ENCODE results near the gene PARVG. TPM values are rescaled to one million over a fixed set of nuclear protein-coding genes. Genes with fewer than 3 reads are reported as not detected.

PARVG gene
- total and polyA plus RNA-seq, 2 donors (not counting 3 experiments of a cell fraction or from before 2014, with no cell fraction given): 0.82 TPM; not detected in 1

DNA sequence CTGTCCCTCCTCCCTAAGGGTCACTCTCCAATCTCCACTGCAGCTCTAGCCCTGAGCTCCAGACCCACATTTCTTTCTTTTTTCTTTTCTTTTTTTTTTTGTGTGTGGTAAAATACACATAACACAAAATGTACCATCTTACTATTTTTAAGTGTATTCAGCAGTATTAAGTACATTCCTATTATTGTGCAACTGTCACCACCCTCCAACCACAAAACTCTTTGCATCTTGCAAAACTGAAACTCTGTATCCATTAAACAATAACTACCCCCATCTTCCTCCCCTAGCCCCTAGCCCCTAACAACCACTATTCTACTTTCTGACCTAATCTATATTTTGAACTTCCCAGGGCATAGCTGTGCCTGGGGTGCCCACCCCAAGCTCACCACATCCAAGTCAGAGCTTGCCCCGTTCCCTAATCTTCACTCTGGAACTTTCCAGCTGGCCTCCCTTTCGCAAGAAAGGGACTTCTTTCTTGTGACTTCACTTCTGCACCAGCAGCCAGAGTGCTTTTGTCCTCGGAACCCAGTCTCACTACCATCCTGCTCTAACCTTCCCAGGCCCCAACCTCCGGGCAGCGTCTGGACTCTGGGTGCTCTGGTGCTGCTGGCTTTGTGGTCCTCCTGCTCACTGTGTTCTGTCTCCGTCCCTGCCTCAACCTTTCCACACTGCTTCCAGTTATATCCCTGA is 30.7 kb downstream of the PARVG start:
- TF ChIP-seq, protein P1, sequence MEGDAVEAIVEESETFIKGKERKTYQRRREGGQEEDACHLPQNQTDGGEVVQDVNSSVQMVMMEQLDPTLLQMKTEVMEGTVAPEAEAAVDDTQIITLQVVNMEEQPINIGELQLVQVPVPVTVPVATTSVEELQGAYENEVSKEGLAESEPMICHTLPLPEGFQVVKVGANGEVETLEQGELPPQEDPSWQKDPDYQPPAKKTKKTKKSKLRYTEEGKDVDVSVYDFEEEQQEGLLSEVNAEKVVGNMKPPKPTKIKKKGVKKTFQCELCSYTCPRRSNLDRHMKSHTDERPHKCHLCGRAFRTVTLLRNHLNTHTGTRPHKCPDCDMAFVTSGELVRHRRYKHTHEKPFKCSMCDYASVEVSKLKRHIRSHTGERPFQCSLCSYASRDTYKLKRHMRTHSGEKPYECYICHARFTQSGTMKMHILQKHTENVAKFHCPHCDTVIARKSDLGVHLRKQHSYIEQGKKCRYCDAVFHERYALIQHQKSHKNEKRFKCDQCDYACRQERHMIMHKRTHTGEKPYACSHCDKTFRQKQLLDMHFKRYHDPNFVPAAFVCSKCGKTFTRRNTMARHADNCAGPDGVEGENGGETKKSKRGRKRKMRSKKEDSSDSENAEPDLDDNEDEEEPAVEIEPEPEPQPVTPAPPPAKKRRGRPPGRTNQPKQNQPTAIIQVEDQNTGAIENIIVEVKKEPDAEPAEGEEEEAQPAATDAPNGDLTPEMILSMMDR (IDR thresholded peaks at IDR 0.05; ENCODE audit: extremely low read depth in 1 of 2, insufficient read depth in 1 of 2, low read depth in 1 of 2, low read length in 2 of 2): no peak
- no peak for TF ChIP-seq POLR2A (IDR thresholded peaks at IDR 0.05; ENCODE audit: low read depth, low read length)
- TF ChIP-seq GATA2 (IDR thresholded peaks at IDR 0.05; ENCODE audit: insufficient read depth, insufficient read length, low read depth, low read length): no peak
- no peak for TF ChIP-seq EZH2 (IDR thresholded peaks at IDR 0.05; ENCODE audit: borderline replicate concordance, low read depth, low read length, severe bottlenecking)
- no peak for TF ChIP-seq FOS (IDR thresholded peaks at IDR 0.05; ENCODE audit: borderline replicate concordance, insufficient read depth, low read length)
- no peak for TF ChIP-seq JUN (IDR thresholded peaks at IDR 0.05; ENCODE audit: borderline replicate concordance, insufficient read depth, insufficient read length, low read depth)
- TF ChIP-seq MYC (IDR thresholded peaks at IDR 0.05; ENCODE audit: low read depth, low read length): no peak
- TF ChIP-seq, protein P2, sequence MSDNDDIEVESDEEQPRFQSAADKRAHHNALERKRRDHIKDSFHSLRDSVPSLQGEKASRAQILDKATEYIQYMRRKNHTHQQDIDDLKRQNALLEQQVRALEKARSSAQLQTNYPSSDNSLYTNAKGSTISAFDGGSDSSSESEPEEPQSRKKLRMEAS (IDR thresholded peaks at IDR 0.05; ENCODE audit: insufficient read depth, insufficient read length): no peak
- TF ChIP-seq POLR2AphosphoS5 (IDR thresholded peaks at IDR 0.05; ENCODE audit: insufficient read depth, low read depth, low read length): no peak
- dilution Hi-C loops (cut with MboI; ENCODE audit: extremely low pct_ligation_motif_present, low sequenced_read_pairs): no loop called here
- Histone ChIP-seq H4K20me1 (replicated peaks; ENCODE audit: control insufficient read depth, extremely low read depth, insufficient read depth, low read length) (no peaks in the 10 kb centered on the region), H3K27me3 (ENCODE audit: control insufficient read depth in 2 of 2, insufficient read depth in 2 of 2, low read length in 2 of 2) (no peaks in the 10 kb centered on the region), H3K4me3 (replicated peaks in 1 of 3; ENCODE audit: insufficient read depth in 1 of 3, low read depth in 1 of 3, low read length in 3 of 3) (no peak overlapping the region), H3K4me1 (ENCODE audit: control insufficient read depth, extremely low read depth, insufficient read depth, low read length) (no peaks in the 10 kb centered on the region), H3K4me2 (ENCODE audit: insufficient read depth, low read length) (no peak overlapping the region), H3K9ac (replicated peaks; ENCODE audit: extremely low read depth, insufficient read depth, low read length) (no peak overlapping the region), H3K9me3 (replicated peaks; ENCODE audit: control insufficient read depth, insufficient read depth, low read length) (no peaks in the 10 kb centered on the region), H3K27ac (ENCODE audit: insufficient read depth, low read depth, low read length) (no peak overlapping the region), H3K79me2 (ENCODE audit: control insufficient read depth, insufficient read depth, low read length) (no peaks in the 10 kb centered on the region), H3K36me3 (ENCODE audit: control insufficient read depth in 2 of 2, extremely low read depth in 1 of 2, insufficient read depth in 2 of 2, low read length in 2 of 2) (no peaks in the 10 kb centered on the region), H3K9me1 (replicated peaks; ENCODE audit: control insufficient read depth, extremely low read depth, insufficient read depth, low read length) (no peaks in the 10 kb centered on the region), H2AFZ (ENCODE audit: low read depth, low read length) (no peak overlapping the region)
- intact Hi-C loops (cut with micrococcal nuclease): no loop called here
- POLR2A ChIA-PET: no interaction called here
- no peak for DNase-seq (ENCODE audit: low read depth, low spot score)
- FAIRE-seq: no peak
- CTCF ChIA-PET: no interaction called here
- BruUV-seq (replicated peaks): no TSS peak

All from endothelial cell of umbilical vein (primary cell).